Stimulated activated CD8-positive, alpha-beta memory T cell treated with anti-CD3 and anti-CD28 coated beads, Interleukin-12 subunit alpha, Interleukin-12 subunit beta, amount 100 ng/mL, for 24 hours (primary cell): ENCODE measurements around the gene INTS6L.
"Not testable (repeated sequence)": the region's sequence is repeated elsewhere in the genome, so short reads cannot be mapped to it uniquely, and the experiment has no call there.

Source experiments
- DNase-seq: peaks from one replicate; pipeline ENCODE4 v3.0.0-alpha.2; 2020; ENCODE audit errors: extremely low read depth

The INTS6L gene

DNA sequence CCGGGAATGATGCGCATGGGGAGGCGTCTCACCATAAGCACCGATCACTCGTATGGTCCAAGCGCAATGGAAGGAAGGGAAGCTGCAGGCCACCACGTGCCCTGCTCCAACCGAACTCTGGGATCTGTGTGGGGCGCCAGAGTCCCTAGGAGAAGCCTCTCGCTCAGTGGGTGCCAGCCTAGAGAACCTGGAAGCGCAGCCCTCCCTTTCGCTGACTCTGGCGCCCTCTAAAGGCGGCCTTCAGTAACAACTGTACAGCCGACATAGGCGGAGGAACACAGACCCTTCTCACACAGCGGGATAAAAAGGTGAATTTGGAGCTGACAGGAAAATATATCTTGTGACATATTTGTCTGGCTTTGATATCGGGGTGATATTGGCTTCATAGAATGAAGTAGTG lies 76.0 kb downstream of the INTS6L start:
- DNase-seq = peak; percentile 1

DNA sequence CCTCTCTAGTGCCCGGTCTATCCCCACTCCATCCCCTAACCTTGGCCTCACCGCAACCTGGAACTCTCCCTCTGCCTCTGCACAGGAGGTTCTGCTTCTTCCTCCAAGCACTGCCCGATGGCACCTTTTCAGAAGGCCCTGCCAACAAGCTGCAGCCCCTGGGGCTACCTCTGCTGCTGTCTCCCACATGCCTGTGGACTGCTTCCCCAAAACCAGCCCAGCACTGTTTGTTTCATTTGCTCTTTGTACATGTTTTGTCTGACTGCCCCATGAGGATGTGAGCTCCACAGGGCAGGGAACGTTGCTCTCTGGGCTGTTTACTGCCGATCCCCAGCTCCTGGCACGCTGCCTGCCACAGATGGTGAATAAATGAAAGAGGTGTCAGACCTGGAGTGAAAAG lies 85.4 kb downstream of the INTS6L start:
- no peak for DNase-seq

DNA sequence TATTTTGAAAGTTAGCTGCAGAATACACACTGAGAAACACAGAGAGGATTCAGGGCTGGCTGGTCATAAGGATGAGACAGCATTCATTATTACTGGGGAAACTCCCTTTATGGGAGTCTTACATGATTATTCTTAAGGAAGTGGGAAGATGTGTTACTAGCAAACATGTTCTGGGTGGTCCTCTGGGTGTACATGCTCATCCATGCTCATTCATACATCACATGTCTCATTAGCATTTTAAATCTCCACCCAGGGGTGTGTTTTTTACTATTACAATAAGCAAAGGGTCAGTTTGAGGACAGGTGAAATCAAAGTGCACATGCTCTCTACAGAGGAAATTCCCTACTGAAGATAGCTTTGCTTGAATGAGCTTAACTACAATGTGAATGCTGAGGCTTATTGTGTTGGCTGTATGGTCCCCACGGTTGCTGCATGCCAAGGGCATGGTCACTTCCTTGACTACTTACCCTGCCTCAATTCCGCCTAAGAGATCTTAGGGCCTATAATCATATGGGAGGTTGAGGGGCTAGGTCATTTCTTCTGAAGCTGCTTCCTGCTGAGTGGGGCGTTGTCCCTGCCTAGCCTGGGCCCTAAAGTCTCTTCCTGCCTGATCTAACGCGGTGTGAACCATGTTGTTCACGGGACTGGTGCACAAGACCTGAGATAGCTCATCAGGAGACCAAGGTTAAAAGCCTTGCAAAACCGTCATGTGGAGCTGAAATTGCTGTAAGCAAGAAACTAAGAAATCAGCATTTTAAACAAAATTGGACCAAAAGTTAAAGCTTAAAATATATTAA lies 104.1 kb downstream of the INTS6L start:
- DNase-seq = not testable (repeated sequence)

DNA sequence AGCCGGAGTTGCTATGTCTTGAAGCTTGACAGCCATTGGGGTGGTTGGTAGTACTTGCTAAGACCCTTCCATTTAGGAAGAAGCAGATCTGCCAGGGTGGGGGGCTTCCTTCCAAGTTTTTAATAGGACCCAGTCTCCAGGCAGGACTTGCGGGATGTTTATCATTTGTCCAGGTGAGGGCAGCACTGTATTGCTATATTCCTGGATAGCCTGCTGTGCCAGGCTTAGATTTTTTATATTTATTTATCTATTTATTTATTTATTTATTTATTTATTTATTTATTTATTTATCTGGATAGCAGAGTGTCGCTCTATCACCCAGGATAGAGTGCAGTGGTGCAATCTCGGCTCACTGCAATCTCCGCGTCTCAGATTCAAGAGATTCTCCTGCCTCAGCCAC lies 105.5 kb downstream of the INTS6L start:
- no peak for DNase-seq

DNA sequence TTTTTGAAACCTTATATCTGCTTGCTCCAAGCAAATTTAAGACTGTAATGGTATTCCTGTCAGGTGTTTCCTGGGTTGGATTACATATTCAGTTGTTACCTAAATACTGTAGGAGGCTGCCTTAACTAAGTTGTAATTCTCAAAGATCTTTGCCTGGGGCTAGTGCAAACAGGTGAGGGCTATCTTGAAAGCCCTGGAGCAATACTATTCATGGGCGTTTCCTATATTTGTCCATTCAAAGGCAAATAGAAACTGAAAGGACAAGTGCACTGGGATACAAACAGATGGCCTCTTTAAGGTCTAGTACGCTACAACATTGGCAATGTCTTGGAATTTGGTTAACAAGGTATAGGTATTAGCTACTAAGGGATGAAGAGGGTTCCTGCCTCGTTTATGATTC lies 108.9 kb downstream of the INTS6L start:
- no peak for DNase-seq
